GM12865 (cell line): ENCODE measurements around the gene RPUSD3.

Experiments used
- DNase-seq: peaks from one replicate; pipeline ENCODE4 v3.0.0; 2010; ENCODE audit warnings: low read depth
- H3K4me3 ChIP-seq: 2 replicates; pipeline ENCODE4 v1.5.1; 2011; ENCODE audit warnings: mild to moderate bottlenecking, low read depth, low read length, control low read depth
- CTCF ChIP-seq: IDR thresholded peaks from 2 replicates; pipeline ENCODE4 v1.5.1; 2011; ENCODE audit warnings: low read length, control low read depth, low read depth, inconsistent platforms; ENCODE audit not compliant: insufficient read depth; ENCODE audit errors: missing control alignments

RPUSD3 gene

DNA sequence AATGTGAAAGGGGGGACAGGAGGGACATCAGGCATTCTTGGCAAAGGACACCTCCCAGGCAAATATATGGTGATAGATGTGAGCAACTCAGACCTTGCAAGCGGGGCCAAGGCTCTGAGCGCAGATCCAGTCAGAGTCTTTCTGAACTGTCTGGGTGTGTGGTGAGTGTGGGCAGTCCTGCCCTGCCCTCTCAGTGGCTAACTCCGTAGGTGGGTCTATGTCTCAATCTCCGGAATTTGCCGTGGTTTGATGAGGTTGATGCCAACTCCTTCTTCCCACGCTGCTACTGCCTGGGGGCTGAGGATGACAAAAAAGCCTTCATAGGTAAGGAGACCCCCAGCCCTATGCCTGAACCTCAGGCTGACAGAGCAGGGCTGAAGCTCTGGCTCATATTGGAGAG lies 26.4 kb downstream of the RPUSD3 start:
- no peak overlapping the region for H3K4me3 ChIP-seq
- no peak for TF ChIP-seq CTCF
- no peak for DNase-seq

GRCh38 chr3:9815986-9816385 lies 27.8 kb downstream of the RPUSD3 start:
- no peak for TF ChIP-seq CTCF

GRCh38 chr3:9812870-9813483 lies 30.8 kb downstream of the RPUSD3 start:
- no peak overlapping the region for H3K4me3 ChIP-seq
- no peak for TF ChIP-seq CTCF
- no peak for DNase-seq

More at GRCh38 chr3:9815986-9816385, 27.8 kb downstream of the RPUSD3 start:
- DNase-seq, result no peak
- no peak overlapping the region for H3K4me3 ChIP-seq

GRCh38 chr3:9810846-9811245 lies 33.0 kb downstream of the RPUSD3 start:
- H3K4me3 ChIP-seq, result no peak overlapping the region
- no peak for TF ChIP-seq CTCF
- DNase-seq, result no peak

DNA sequence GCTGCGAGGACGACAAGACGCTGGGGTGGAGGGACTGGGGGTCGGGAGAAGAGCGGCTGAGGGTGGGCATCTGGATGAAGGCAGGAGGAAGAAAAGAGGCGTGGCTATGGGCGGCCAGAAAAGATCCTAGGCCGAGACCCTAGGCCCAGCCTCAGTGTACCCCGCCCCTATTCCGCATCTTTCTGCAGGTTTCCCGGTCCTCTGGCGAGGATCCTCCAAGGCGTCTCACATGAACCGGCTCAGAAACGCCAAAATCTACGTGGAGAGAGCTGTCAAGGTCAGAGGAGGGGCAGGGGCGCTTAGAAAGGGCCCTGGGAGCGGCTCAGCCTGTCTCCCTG lies 33.4 kb downstream of the RPUSD3 start:
- no peak for DNase-seq
- no peak for TF ChIP-seq CTCF
- peak overlapping the region; percentile 55 for H3K4me3 ChIP-seq

- peak within 1 kb of the TSS; percentile 55 for H3K4me3 ChIP-seq
- DNase-seq, result peak; percentile 72
- no peak for TF ChIP-seq CTCF
These were observed 34.0 kb downstream of the RPUSD3 start, which contains the start of gene TTLL3 for GRCh38 chr3:9809615-9810432. Gene TTLL3 (plus strand): TSS chr3:9810262. CDS start chr3:9810662, 400 bp downstream.
